PC-9 (cell line): Measurements from ENCODE around the gene CCDC60. TPM values are rescaled to one million over a fixed set of nuclear protein-coding genes. Genes with fewer than 3 reads are reported as not detected.

ENCODE experiments used
- Bru-seq: library from RNA; stranded (reverse); fragments of 400-500 nt; gene quantifications from one replicate; lab custom pipeline; 2021; lab: Mats Ljungman, UMichigan
- BruChase-seq, 2 experiments: library from RNA; stranded (reverse); fragments of 400-500 nt; gene quantifications; one replicate each; lab custom pipeline; 2021; lab: Mats Ljungman, UMichigan
- BruUV-seq: library from RNA; stranded (reverse); fragments of 400-500 nt; replicated peaks from 2 replicates; lab custom pipeline; 2021; lab: Mats Ljungman, UMichigan
- CTCF ChIA-PET: fragments of 300-600 bp; sonication (Branson Sonifier 250); formaldehyde crosslinking; loops from one replicate; lab custom pipeline; 2022; ENCODE audit warnings: antibody characterized with exemption; lab: Charles Lee
- POLR2A ChIA-PET: fragments of 300-600 bp; sonication (Branson Sonifier 250); formaldehyde crosslinking; loops from one replicate; lab custom pipeline; 2022; ENCODE audit warnings: antibody characterized with exemption; ENCODE audit not compliant: unreplicated experiment; lab: Charles Lee
- DNase-seq, 2 experiments: peaks; one replicate each; pipeline versions ENCODE4 v3.0.0 to v3.0.0-alpha.2; 2015 to 2022; ENCODE audit warnings: mixed read lengths in 1 of 2
- H2AFZ ChIP-seq: fragments of 200-600 bp; sonication (generic); 2 replicates; pipeline ENCODE4 v1.8.1; 2017; ENCODE audit warnings: antibody characterized with exemption
- H3F3A ChIP-seq: fragments of 200-600 bp; sonication (generic); 2 replicates; pipeline ENCODE4 v1.8.1; 2017; ENCODE audit warnings: antibody characterized with exemption, mild to moderate bottlenecking, low read depth; ENCODE audit not compliant: insufficient read depth
- H3K27ac ChIP-seq: fragments of 200-600 bp; sonication (generic); 2 replicates; pipeline ENCODE4 v1.6.1; 2016; ENCODE audit warnings: mixed run types
- H3K27me3 ChIP-seq: fragments of 200-600 bp; sonication (generic); 2 replicates; pipeline ENCODE4 v1.6.1; 2016; ENCODE audit warnings: low read depth, mixed run types; ENCODE audit not compliant: insufficient read depth
- H3K36me3 ChIP-seq: fragments of 200-600 bp; sonication (generic); 2 replicates; pipeline ENCODE4 v1.6.1; 2016; ENCODE audit warnings: low read depth, mixed run types
- H3K4me1 ChIP-seq: fragments of 200-600 bp; sonication (generic); replicated peaks from 2 replicates; pipeline ENCODE4 v1.6.1; 2016; ENCODE audit warnings: mixed run types; ENCODE audit not compliant: insufficient read depth
- H3K4me2 ChIP-seq: fragments of 200-600 bp; sonication (generic); 2 replicates; pipeline ENCODE4 v1.6.1; 2017; ENCODE audit warnings: mixed run types
- H3K4me3 ChIP-seq: fragments of 200-600 bp; sonication (generic); 2 replicates; pipeline ENCODE4 v1.6.1; 2016; ENCODE audit warnings: mixed run types
- H3K79me2 ChIP-seq: fragments of 200-600 bp; sonication (generic); 2 replicates; pipeline ENCODE4 v1.6.1; 2017; ENCODE audit warnings: low read depth, mixed run types
- H3K9me2 ChIP-seq: fragments of 200-600 bp; sonication (generic); 2 replicates; pipeline ENCODE4 v1.8.1; 2017; ENCODE audit warnings: mild to moderate bottlenecking; ENCODE audit not compliant: insufficient read depth
- H3K9me3 ChIP-seq: fragments of 200-600 bp; sonication (generic); 2 replicates; pipeline ENCODE4 v1.8.1; 2016; ENCODE audit warnings: low read depth; ENCODE audit not compliant: insufficient read depth
- H4K20me1 ChIP-seq: fragments of 200-600 bp; sonication (generic); 2 replicates; pipeline ENCODE4 v1.8.1; 2017; ENCODE audit not compliant: insufficient read depth
- EZH2 ChIP-seq: fragments of 200-600 bp; sonication (generic); IDR thresholded peaks from 2 replicates; pipeline ENCODE4 v1.8.0; 2017; ENCODE audit warnings: antibody characterized with exemption, low read depth
- intact Hi-C: fragments of 100-400 bp; cut with micrococcal nuclease; formaldehyde crosslinking; loops from one replicate; pipeline ENCODE4 v1.10.0; 2022; ENCODE audit not compliant: unreplicated experiment
- long read RNA-seq: library from polyadenylated mRNA; stranded (forward); transcript quantifications from one replicate; pipeline ENCODE4 v2.0.0, GENCODE V29; 2022
- total RNA-seq: library from RNA; stranded (reverse); gene quantifications from 2 replicates; pipeline ENCODE4 v1.2.3, GENCODE V29; 2021
- TF ChIP-seq, protein P1 (sequence below): fragments of 200-600 bp; sonication (generic); conservative IDR thresholded peaks from 2 replicates; pipeline ENCODE4 v1.6.1; 2017; ENCODE audit warnings: mixed run types, antibody characterized with exemption, mild to moderate bottlenecking, moderate library complexity

Gene CCDC60, protein sequence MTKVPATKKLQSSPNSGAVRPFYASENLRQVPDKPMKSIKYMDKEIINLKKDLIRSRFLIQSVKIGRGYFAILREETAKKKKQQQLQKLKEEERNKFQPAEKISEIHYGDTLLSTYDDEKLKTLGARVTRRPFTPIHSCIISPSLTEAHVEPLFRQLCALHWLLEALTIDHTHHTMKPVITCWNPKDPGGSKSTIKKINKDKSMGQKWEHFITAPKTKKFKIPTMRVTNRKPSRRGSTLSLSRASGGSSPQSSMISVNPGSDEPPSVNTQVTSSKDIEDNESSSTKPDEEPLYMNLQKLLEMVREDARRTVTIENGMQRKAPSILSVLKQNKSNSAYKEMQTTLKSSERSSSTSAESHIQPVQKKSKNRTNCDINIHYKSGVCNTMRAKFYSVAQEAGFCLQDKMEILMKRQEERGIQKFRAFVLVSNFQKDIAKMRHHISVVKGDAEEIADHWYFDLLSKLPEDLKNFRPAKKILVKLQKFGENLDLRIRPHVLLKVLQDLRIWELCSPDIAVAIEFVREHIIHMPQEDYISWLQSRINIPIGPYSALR
- total RNA-seq (not detected in 2 replicates), Bru-seq, nascent RNA (not detected), BruChase-seq, experiment 1, labeled RNA remaining after a 2-hour chase (not detected), BruChase-seq, experiment 2, labeled RNA remaining after a 6-hour chase (percentile 0 among the genes with signal in this experiment)
- long read RNA-seq: 0 reads

DNA sequence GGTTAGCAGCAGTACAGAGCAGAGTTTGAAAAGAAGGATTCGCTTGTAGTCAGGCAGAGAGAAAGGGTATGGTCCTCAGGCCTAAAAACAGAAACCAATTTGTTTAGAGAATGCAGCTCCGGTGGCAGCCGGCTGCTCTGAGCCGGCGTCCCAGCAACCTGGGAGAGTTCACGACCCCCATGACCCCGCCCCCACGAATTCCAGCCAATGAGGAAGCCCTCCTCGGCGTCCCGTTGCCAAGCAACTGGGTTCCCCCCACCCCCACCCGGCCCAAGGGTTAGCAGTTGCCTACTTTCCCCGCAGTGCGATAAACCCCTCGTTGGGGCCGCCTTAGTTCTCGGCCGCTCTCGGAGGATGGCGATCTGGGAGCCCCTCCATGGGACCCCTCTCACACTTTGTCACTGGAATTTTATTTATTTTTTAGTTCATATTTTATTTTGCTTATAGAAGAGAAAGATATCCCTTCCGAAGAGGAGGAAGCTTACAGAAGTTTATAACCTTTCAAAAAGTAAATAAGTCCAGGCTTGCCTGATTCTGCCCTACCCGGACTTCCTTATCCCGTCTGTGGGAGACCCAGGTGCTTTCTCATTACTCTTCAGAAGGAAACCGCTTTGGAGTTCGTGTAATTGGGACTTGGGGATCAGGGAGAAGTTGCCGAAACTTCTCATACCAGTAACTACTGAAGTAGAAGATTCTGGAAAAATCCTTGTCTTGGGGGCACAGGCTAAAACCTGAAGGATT is at the start of gene CCDC60:
Gene CCDC60, plus strand, starts transcription at position 300 of the 741 bp plus-strand sequence. CDS start 448 bp downstream, outside the sequence.
- Histone ChIP-seq H3K27ac (no peak within 1 kb of the TSS), H3F3A (no peaks in the 10 kb centered on the region), H3K4me2 (no peak within 1 kb of the TSS), H3K9me2 (no peaks in the 10 kb centered on the region), H2AFZ (no peak within 1 kb of the TSS), H3K9me3 (no peaks in the 10 kb centered on the region), H3K27me3 (peaks cover 47% of the 10 kb centered on the region), H3K79me2 (no peaks in the 10 kb centered on the region), H4K20me1 (no peaks in the 10 kb centered on the region), H3K4me1 (no peaks in the 10 kb centered on the region), H3K4me3 (no peak within 1 kb of the TSS), H3K36me3 (no peaks in the 10 kb centered on the region)
- BruUV-seq: no TSS peak
- ChIA-PET POLR2A (no interaction called here), CTCF (no interaction called here)
- no peak for DNase-seq
- intact Hi-C loops: no loop called here
- TF ChIP-seq, protein P1, sequence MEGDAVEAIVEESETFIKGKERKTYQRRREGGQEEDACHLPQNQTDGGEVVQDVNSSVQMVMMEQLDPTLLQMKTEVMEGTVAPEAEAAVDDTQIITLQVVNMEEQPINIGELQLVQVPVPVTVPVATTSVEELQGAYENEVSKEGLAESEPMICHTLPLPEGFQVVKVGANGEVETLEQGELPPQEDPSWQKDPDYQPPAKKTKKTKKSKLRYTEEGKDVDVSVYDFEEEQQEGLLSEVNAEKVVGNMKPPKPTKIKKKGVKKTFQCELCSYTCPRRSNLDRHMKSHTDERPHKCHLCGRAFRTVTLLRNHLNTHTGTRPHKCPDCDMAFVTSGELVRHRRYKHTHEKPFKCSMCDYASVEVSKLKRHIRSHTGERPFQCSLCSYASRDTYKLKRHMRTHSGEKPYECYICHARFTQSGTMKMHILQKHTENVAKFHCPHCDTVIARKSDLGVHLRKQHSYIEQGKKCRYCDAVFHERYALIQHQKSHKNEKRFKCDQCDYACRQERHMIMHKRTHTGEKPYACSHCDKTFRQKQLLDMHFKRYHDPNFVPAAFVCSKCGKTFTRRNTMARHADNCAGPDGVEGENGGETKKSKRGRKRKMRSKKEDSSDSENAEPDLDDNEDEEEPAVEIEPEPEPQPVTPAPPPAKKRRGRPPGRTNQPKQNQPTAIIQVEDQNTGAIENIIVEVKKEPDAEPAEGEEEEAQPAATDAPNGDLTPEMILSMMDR: no peak
- TF ChIP-seq EZH2: no peak

GRCh38 chr12:119288576-119288975 is 46.0 kb upstream of the CCDC60 start:
- BruUV-seq: no TSS peak
- Histone ChIP-seq H3F3A (no peaks in the 10 kb centered on the region), H2AFZ (no peak overlapping the region), H3K27ac (no peak overlapping the region), H3K9me2 (no peaks in the 10 kb centered on the region), H3K27me3 (peaks cover 63% of the 10 kb centered on the region), H4K20me1 (no peaks in the 10 kb centered on the region), H3K9me3 (no peaks in the 10 kb centered on the region), H3K79me2 (no peaks in the 10 kb centered on the region), H3K4me3 (no peak overlapping the region), H3K4me2 (no peak overlapping the region), H3K36me3 (no peaks in the 10 kb centered on the region), H3K4me1 (no peaks in the 10 kb centered on the region)
- intact Hi-C loops: no loop called here
- no peak for DNase-seq
- POLR2A ChIA-PET: no interaction called here
- TF ChIP-seq, protein P1: no peak
- TF ChIP-seq EZH2: no peak
- CTCF ChIA-PET: no interaction called here

DNA sequence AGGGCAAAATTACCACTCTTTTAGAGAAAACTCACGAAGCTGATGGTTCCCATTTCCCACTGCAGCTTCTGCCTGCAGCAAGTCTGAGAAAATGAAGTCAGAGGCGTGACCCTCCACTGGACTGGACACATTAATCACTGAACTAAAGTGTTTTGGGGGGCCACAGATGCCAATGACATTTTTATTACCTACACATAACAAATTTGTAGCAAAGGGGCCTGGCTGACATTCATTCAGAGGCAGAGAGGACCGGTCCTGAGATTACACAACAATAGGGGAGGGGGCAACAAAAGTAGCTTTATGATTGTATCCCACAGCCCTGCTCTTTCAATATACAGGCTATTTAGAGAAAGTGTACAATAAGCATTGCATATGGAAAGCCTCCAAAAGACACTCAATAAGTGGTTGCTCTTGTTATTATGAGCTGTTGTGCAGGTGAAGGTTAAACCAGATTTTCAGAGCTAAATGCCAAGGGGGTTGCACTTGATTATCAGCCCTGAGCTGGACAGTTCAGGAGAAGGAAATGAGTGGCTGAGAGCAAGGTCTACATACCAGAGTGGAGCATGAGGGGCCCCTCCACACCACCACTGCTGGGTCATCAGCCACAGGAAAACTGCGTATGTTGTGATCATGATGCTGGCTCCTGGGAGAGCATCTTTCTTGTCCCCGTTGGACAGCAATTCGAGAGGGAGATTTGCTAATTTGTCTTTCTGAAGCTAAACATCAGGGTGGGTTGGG is 41.5 kb upstream of the CCDC60 start:
- Histone ChIP-seq H3K9me2 (no peaks in the 10 kb centered on the region), H3K9me3 (no peaks in the 10 kb centered on the region), H3K79me2 (no peaks in the 10 kb centered on the region), H4K20me1 (no peaks in the 10 kb centered on the region), H3K4me1 (no peaks in the 10 kb centered on the region), H3K4me2 (no peak overlapping the region), H3K27ac (no peak overlapping the region), H3F3A (no peaks in the 10 kb centered on the region), H3K36me3 (no peaks in the 10 kb centered on the region), H3K27me3 (peaks cover 82% of the 10 kb centered on the region), H3K4me3 (no peak overlapping the region), H2AFZ (no peak overlapping the region)
- intact Hi-C loops: no loop called here
- TF ChIP-seq, protein P1: no peak
- CTCF ChIA-PET: no interaction called here
- POLR2A ChIA-PET: no interaction called here
- BruUV-seq: no TSS peak
- no peak for DNase-seq
